Right lobe of liver (tissue), 4 donors: ENCODE data around the gene KLK15.

ENCODE experiments used
- POLR2A ChIP-seq: fragments of 450-650 bp; IDR thresholded peaks from one replicate; pipeline ENCODE4 v1.6.1; 2017; ENCODE audit warnings: antibody characterized with exemption, mild to moderate bottlenecking
- TF ChIP-seq, protein P1 (sequence below), 4 donors: fragments of 200-600 bp in 3 of 4; fragments of 450-650 bp in 1 of 4; IDR thresholded peaks; one replicate each; pipeline versions ENCODE4 v1.5.1 to v1.8.0; 2016 to 2022; ENCODE audit warnings: antibody characterized with exemption in 4 of 4, mild to moderate bottlenecking in 2 of 4
- donor health status: DM: no; HTN: no; CAD: no.
- donor health status: DM: no; HTN: no; CAD: no.
- donor health status: DM: no; HTN: yes; CAD: no.

DNA sequence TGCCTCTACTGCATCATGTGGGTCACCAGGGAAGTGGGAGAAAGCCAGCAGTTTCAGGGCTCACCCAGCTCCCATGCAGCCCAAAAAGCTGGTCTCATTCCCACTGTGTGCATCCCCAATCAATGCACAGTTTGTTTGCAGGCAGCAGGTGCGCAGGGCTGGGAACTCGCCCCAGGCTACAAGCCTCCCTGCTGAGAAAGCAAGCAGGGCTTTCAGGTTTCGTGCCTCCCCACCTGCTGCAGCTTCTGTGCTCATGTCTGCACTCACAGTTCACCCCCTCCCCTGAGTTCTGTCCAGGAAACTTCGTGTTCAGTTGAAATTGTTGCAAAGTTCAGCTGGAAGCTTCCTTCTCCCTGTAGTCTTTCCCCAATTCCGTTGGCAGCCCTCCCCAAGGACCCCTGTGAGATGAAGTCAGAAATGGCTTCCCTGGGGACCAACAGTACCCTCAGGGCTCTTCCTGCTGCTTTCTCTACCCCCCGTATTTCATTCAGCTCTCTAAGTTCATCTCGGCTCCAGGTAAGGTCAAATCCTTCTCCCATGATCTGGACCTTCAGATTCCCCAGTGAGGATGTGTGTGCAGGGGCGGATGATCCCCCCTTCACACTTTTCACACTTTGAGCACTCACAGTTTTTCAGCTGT, 11.0 kb upstream of the KLK15 start:
- TF ChIP-seq, protein P1, sequence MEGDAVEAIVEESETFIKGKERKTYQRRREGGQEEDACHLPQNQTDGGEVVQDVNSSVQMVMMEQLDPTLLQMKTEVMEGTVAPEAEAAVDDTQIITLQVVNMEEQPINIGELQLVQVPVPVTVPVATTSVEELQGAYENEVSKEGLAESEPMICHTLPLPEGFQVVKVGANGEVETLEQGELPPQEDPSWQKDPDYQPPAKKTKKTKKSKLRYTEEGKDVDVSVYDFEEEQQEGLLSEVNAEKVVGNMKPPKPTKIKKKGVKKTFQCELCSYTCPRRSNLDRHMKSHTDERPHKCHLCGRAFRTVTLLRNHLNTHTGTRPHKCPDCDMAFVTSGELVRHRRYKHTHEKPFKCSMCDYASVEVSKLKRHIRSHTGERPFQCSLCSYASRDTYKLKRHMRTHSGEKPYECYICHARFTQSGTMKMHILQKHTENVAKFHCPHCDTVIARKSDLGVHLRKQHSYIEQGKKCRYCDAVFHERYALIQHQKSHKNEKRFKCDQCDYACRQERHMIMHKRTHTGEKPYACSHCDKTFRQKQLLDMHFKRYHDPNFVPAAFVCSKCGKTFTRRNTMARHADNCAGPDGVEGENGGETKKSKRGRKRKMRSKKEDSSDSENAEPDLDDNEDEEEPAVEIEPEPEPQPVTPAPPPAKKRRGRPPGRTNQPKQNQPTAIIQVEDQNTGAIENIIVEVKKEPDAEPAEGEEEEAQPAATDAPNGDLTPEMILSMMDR (IDR thresholded peaks at IDR 0.05): no peak
- TF ChIP-seq POLR2A: no peak
